ENCODE measurements around the gene SPINT2. TPM values are rescaled to one million over a fixed set of nuclear protein-coding genes. Genes with fewer than 3 reads are reported as not detected.

SPINT2 gene
- total RNA-seq, 2 donors from 2014 or later, result 349 to 932 TPM

DNA sequence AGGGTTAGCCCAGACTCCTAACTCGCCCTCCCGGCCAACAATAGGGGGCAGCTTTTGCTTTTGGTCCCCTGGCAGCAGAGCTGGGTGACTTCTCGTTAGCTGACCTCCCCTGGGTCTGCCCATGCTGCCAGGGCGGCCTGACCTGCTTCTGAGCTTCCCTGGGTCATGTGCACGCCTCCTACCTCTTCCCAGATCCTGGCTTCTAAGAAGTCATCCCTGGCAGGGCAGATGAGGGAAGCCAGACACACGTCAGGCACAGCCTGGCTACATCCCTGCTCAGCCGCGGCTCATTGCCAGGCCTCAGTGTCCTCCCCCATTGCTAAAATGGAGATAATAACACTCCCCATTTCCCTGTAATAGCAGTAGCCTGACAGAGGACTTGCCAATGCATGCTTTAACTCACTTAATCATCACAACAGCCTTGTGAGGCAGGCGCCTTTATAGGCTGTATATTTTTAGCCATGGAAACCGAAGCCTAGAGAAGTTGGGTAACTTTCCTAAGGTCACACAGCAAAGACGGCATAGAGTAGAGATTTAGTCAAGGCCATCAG, 57.3 kb downstream of the SPINT2 start:
- 36% methylated on average over 11 of the region's 11 CpGs for WGBS
- Histone ChIP-seq H3K27me3 (replicated peaks; ENCODE audit: insufficient read depth) (no peaks in the 10 kb centered on the region), H3K36me3 (peaks cover 0 to 3% of the 10 kb centered on the region in 2 donors), H3K4me1 (replicated peaks) (no peaks in the 10 kb centered on the region), H3K4me3 (no peak overlapping the region), H3K27ac (peak overlapping the region in 1 of 2 donors; percentile 37), H3K9me3 (no peaks in the 10 kb centered on the region)
- intact Hi-C loops (cut with DNase I), result no loop called here
- DNase-seq (ENCODE audit: low spot score), result no peak
- TF ChIP-seq POLR2A (IDR thresholded peaks at IDR 0.05) (peak; percentile 42), POLR2AphosphoS5 (IDR thresholded peaks at IDR 0.05) (no peak)

DNA sequence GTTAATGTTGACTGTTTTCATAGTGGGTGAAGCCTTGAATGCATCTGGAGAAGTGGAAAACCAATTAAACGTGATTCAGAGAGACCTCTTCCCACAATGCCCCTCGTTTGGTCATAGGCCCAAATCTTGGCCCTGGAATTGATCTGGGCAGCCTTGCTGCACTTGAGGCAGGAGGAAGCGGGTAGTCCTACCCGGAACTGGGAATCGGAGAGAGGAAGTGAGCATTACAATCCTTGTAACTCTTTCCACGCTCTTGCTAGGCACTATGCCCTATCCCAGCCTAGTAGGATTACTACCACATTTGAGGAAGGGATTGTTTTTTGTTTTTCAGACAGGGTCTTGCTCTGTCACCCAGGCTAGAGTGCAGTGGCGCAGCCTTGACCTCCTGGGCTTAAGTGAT, 58.9 kb downstream of the SPINT2 start:
- H3K36me3 ChIP-seq, result peaks cover 0 to 13% of the 10 kb centered on the region in 2 donors
- intact Hi-C loops (cut with DNase I), result no loop called here

DNA sequence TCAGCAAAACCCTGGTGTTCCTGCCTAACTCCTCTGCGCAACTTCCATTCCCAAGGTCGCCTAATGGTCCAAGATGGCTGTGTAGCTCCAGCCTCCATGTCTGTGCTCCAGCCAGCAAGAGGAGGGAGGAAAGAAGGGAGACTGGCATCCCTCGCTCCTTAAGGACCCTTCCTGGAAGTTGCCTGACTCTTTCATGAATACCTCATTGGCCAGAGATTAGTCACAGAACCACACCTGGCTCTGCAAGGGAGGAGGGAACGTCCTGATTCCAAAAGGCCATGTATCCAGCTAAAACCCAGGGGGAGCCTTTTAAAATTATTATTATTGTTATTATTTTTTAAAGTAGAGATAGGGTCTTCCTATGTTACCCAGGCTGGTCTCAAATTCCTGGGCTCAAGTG, 60.1 kb downstream of the SPINT2 start:
- no peaks in the 10 kb centered on the region for H3K4me1 ChIP-seq (replicated peaks)
- no peaks in the 10 kb centered on the region for H3K9me3 ChIP-seq
- H3K36me3 ChIP-seq, result peaks cover 0 to 13% of the 10 kb centered on the region in 2 donors
- intact Hi-C loops (cut with DNase I), result no loop called here
- no peaks in the 10 kb centered on the region for H3K27me3 ChIP-seq (replicated peaks; ENCODE audit: insufficient read depth)
- no peak for TF ChIP-seq POLR2AphosphoS5 (IDR thresholded peaks at IDR 0.05)
- TF ChIP-seq POLR2A (IDR thresholded peaks at IDR 0.05), result no peak
- TF ChIP-seq, protein P1, sequence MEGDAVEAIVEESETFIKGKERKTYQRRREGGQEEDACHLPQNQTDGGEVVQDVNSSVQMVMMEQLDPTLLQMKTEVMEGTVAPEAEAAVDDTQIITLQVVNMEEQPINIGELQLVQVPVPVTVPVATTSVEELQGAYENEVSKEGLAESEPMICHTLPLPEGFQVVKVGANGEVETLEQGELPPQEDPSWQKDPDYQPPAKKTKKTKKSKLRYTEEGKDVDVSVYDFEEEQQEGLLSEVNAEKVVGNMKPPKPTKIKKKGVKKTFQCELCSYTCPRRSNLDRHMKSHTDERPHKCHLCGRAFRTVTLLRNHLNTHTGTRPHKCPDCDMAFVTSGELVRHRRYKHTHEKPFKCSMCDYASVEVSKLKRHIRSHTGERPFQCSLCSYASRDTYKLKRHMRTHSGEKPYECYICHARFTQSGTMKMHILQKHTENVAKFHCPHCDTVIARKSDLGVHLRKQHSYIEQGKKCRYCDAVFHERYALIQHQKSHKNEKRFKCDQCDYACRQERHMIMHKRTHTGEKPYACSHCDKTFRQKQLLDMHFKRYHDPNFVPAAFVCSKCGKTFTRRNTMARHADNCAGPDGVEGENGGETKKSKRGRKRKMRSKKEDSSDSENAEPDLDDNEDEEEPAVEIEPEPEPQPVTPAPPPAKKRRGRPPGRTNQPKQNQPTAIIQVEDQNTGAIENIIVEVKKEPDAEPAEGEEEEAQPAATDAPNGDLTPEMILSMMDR (IDR thresholded peaks at IDR 0.05), result no peak
- no peak overlapping the region for H3K27ac ChIP-seq
- WGBS, result 90% methylated on average over 4 of the region's 4 CpGs
- no peak overlapping the region for H3K4me3 ChIP-seq
- no peak for DNase-seq (ENCODE audit: low spot score)

More for the DNA sequence above, 58.9 kb downstream of the SPINT2 start:
- H3K27ac ChIP-seq, result no peak overlapping the region
- TF ChIP-seq, protein P1 (IDR thresholded peaks at IDR 0.05), result no peak
- TF ChIP-seq POLR2AphosphoS5 (IDR thresholded peaks at IDR 0.05) (no peak), POLR2A (IDR thresholded peaks at IDR 0.05) (no peak)
- H3K27me3 ChIP-seq (replicated peaks; ENCODE audit: insufficient read depth), result no peaks in the 10 kb centered on the region
- no peaks in the 10 kb centered on the region for H3K4me1 ChIP-seq (replicated peaks)
- DNase-seq (ENCODE audit: low spot score), result no peak
- WGBS, result 77% methylated on average over 7 of the region's 7 CpGs
- no peak overlapping the region for H3K4me3 ChIP-seq
- H3K9me3 ChIP-seq, result no peaks in the 10 kb centered on the region

GRCh38 chr19:38326591-38326990, 62.2 kb downstream of the SPINT2 start:
- no peak for TF ChIP-seq POLR2AphosphoS5 (IDR thresholded peaks at IDR 0.05)
- Histone ChIP-seq H3K27me3 (replicated peaks; ENCODE audit: insufficient read depth) (no peaks in the 10 kb centered on the region), H3K27ac (no peak overlapping the region), H3K9me3 (no peaks in the 10 kb centered on the region), H3K4me1 (replicated peaks) (no peaks in the 10 kb centered on the region), H3K4me3 (no peak overlapping the region), H3K36me3 (peaks cover 0 to 13% of the 10 kb centered on the region in 2 donors)
- WGBS, result 96% methylated on average over 22 of the region's 22 CpGs
- intact Hi-C loops (cut with DNase I), result no loop called here
- no peak for DNase-seq (ENCODE audit: low spot score)

- H3K27ac ChIP-seq, result no peak overlapping the region
- 97% methylated on average over 7 of the region's 7 CpGs for WGBS
- TF ChIP-seq, protein P1 (IDR thresholded peaks at IDR 0.05), result no peak
- TF ChIP-seq POLR2A (IDR thresholded peaks at IDR 0.05) (no peak), POLR2AphosphoS5 (IDR thresholded peaks at IDR 0.05) (no peak)
Measured at GRCh38 chr19:38329651-38330050, 65.3 kb downstream of the SPINT2 start.

DNA sequence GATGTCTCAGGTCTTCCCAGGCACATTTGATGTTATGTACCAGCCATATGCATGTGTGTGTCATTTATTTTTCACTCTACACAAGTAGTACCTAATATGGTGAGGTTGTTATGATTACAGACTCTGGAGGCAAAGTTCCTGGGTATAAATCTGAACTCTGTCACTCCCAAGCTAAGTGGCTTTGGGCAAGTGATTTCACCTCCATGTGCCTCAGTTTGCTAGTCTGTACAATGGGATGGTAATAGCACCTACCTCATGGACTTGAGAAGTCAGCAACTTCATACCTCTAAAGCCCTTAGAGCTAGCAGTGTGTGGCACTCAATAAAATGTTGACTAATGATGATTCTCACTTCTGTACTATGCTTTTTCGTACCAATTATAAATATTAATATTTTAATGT, 67.4 kb downstream of the SPINT2 start:
- Histone ChIP-seq H3K27me3 (replicated peaks; ENCODE audit: insufficient read depth) (no peaks in the 10 kb centered on the region), H3K4me1 (replicated peaks) (no peaks in the 10 kb centered on the region), H3K4me3 (no peak overlapping the region), H3K36me3 (peaks cover 0 to 9% of the 10 kb centered on the region in 2 donors), H3K9me3 (no peaks in the 10 kb centered on the region), H3K27ac (no peak overlapping the region)
- intact Hi-C loops (cut with DNase I), result loop anchor here (10.0 kb wide), 2 partner anchors 187 to 427 kb away; partner anchors contain the start of genes SIPA1L3 and WDR87
- TF ChIP-seq, protein P1 (IDR thresholded peaks at IDR 0.05), result no peak
- no peak for TF ChIP-seq POLR2A (IDR thresholded peaks at IDR 0.05)
- no peak for TF ChIP-seq POLR2AphosphoS5 (IDR thresholded peaks at IDR 0.05)
- WGBS, result 76% methylated on average over 1 of the region's 1 CpG
- DNase-seq (ENCODE audit: low spot score), result no peak

More at GRCh38 chr19:38329651-38330050, 65.3 kb downstream of the SPINT2 start:
- intact Hi-C loops (cut with DNase I), result loop anchor here (10.0 kb wide), 2 partner anchors 185 to 425 kb away; partner anchors contain the start of genes SIPA1L3 and WDR87
- Histone ChIP-seq H3K4me1 (replicated peaks) (no peaks in the 10 kb centered on the region), H3K4me3 (no peak overlapping the region), H3K36me3 (peaks cover 0 to 13% of the 10 kb centered on the region in 2 donors), H3K9me3 (no peaks in the 10 kb centered on the region), H3K27me3 (replicated peaks; ENCODE audit: insufficient read depth) (no peaks in the 10 kb centered on the region)
- DNase-seq (ENCODE audit: low spot score), result no peak
